OCI-LY3 (cell line): ENCODE data around the gene UGP2.

Source experiments
- H2AFZ ChIP-seq: fragments of 200-600, 300-600 bp; shearing (Covaris generic); 2 replicates; pipeline ENCODE4 v1.6.0; 2014; ENCODE audit warnings: antibody characterized with exemption, low read depth, low read length
- H3K27ac ChIP-seq: fragments of 200-600, 300-600 bp; sonication (generic); 2 replicates; pipeline ENCODE4 v1.5.1; 2014; ENCODE audit warnings: mild to moderate bottlenecking, low read length, moderate library complexity, mixed read lengths
- H3K27me3 ChIP-seq: fragments of 200-600, 300-600 bp; sonication (generic); 2 replicates; pipeline ENCODE4 v1.6.1; 2014; ENCODE audit warnings: low read depth, low read length, mixed read lengths
- H3K36me3 ChIP-seq: fragments of 200-600, 300-600 bp; sonication (generic); replicated peaks from 2 replicates; pipeline ENCODE3; 2014; ENCODE audit warnings: low read depth, low read length, mixed read lengths
- H3K4me1 ChIP-seq: fragments of 300-600, 200-600 bp; sonication (generic); 2 replicates; pipeline ENCODE4 v1.6.1; 2014; ENCODE audit warnings: low read length, mixed read lengths
- H3K4me2 ChIP-seq: fragments of 200-600, 300-600 bp; sonication (generic); 2 replicates; pipeline ENCODE4 v1.6.1; 2014; ENCODE audit warnings: low read length, mixed read lengths
- H3K4me3 ChIP-seq: fragments of 300-600, 200-600 bp; sonication (generic); 2 replicates; pipeline ENCODE4 v1.5.1; 2014; ENCODE audit warnings: antibody characterized with exemption, mild to moderate bottlenecking, low read length, moderate library complexity
- H3K79me2 ChIP-seq: fragments of 300-600, 200-600 bp; shearing (Covaris generic); 2 replicates; pipeline ENCODE4 v1.6.1; 2014; ENCODE audit warnings: mild to moderate bottlenecking, low read length, mixed read lengths
- H3K9ac ChIP-seq: fragments of 300-600, 200-600 bp; shearing (Covaris generic); 2 replicates; pipeline ENCODE4 v1.6.0; 2014; ENCODE audit warnings: mild to moderate bottlenecking, low read length, moderate library complexity
- H3K9me3 ChIP-seq: fragments of 200-600, 300-600 bp; shearing (Covaris generic); 2 replicates; pipeline ENCODE4 v1.6.1; 2014; ENCODE audit warnings: low read length, mixed read lengths; ENCODE audit not compliant: insufficient read depth
- H4K20me1 ChIP-seq: fragments of 200-600, 300-600 bp; sonication (generic); 2 replicates; pipeline ENCODE4 v1.6.1; 2016; ENCODE audit warnings: low read length, mixed read lengths; ENCODE audit not compliant: insufficient read depth
- EZH2phosphoT487 ChIP-seq: fragments of 200-600 bp; shearing (Covaris generic); IDR thresholded peaks from 2 replicates; pipeline ENCODE4 v1.6.1; 2018; ENCODE audit warnings: antibody characterized with exemption, mixed run types, low read depth
- TF ChIP-seq, protein P1 (sequence below): fragments of 200-600, 300-600 bp; sonication (generic); IDR thresholded peaks from 2 replicates; pipeline ENCODE4 v1.5.1; 2014; ENCODE audit warnings: antibody characterized with exemption, low read length, low read depth

The UGP2 gene

DNA sequence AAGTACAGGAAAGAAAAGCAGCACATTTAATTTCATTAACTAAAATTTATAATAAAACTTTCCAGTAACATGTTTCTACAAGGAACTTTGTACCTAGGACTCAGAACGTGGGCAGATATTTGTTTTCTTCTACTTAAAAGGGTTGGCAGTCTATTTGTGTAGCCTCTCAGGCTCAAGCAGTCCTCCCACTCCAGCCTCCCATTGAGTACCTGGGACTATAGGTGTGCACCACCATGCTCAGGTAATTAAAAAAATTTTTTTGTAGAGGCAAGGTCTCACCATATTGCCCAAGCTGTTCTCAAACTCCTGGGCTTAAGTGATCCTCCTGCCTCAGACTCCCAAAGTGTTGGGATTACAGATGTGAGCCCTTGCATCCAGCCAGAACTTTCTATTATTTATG is 36.8 kb downstream of the UGP2 start:
- Histone ChIP-seq H3K9me3 (no peaks in the 10 kb centered on the region), H4K20me1 (no peaks in the 10 kb centered on the region), H3K27me3 (no peaks in the 10 kb centered on the region), H3K9ac (no peak overlapping the region), H3K36me3 (peaks cover 20% of the 10 kb centered on the region), H3K4me1 (no peaks in the 10 kb centered on the region), H3K4me3 (no peak overlapping the region), H3K4me2 (no peak overlapping the region), H2AFZ (no peak overlapping the region), H3K27ac (no peak overlapping the region), H3K79me2 (no peaks in the 10 kb centered on the region)
- TF ChIP-seq, protein P1, sequence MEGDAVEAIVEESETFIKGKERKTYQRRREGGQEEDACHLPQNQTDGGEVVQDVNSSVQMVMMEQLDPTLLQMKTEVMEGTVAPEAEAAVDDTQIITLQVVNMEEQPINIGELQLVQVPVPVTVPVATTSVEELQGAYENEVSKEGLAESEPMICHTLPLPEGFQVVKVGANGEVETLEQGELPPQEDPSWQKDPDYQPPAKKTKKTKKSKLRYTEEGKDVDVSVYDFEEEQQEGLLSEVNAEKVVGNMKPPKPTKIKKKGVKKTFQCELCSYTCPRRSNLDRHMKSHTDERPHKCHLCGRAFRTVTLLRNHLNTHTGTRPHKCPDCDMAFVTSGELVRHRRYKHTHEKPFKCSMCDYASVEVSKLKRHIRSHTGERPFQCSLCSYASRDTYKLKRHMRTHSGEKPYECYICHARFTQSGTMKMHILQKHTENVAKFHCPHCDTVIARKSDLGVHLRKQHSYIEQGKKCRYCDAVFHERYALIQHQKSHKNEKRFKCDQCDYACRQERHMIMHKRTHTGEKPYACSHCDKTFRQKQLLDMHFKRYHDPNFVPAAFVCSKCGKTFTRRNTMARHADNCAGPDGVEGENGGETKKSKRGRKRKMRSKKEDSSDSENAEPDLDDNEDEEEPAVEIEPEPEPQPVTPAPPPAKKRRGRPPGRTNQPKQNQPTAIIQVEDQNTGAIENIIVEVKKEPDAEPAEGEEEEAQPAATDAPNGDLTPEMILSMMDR: no peak
- no peak for TF ChIP-seq EZH2phosphoT487

DNA sequence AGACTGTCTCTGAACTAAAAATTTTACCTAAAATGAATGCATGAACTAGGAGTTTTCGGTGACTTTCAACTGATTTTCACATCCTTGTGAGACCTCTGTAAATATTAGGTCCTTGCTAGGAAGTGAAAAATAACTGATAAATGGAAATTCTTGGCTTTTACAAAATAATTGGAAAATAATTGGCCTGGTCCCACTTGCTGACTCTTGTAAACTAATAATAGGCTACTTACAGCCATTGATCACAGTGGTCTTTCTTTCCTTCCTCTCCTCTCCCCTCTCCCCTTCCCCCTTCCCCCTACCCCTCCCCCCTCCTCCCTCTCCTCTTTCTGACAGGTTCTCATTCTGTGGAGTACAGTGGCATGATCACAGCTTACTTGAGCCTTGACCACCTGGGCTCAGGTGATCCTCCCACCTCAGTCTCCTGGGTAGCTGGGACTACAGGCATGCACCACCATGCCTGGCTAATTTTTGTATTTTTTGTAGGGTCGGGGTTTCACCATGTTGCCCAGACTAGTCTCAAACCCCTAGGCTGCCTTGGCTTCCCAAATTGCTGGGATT is 38.3 kb downstream of the UGP2 start:
- Histone ChIP-seq H3K9me3 (no peaks in the 10 kb centered on the region), H3K4me1 (no peaks in the 10 kb centered on the region), H3K79me2 (no peaks in the 10 kb centered on the region), H3K27ac (no peak overlapping the region), H3K9ac (no peak overlapping the region), H3K4me3 (no peak overlapping the region), H4K20me1 (no peaks in the 10 kb centered on the region), H3K4me2 (no peak overlapping the region), H3K36me3 (peaks cover 17% of the 10 kb centered on the region), H2AFZ (no peak overlapping the region), H3K27me3 (no peaks in the 10 kb centered on the region)
- no peak for TF ChIP-seq EZH2phosphoT487
- TF ChIP-seq, protein P1: no peak

DNA sequence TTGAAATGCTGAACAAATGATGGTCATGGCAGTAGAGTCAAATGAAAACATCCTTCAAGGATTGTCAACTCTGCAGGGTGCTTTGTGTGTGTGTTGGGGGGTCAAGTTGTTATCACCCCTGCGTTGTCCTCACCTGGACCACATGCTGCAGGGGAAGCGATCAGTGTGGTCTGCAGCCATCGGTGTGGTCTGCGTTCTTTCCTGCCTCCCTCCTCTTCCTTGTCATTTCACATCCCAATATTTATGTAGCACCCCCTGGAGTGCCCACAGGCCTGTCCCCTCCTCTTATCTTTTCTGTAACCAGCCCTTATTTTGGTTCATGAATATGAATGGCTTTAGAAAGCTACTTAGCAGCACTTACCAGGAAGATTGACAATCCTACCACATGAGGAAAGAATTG is 38.9 kb downstream of the UGP2 start:
- peaks cover 20% of the 10 kb centered on the region for H3K36me3 ChIP-seq
- TF ChIP-seq, protein P1: no peak
- no peak for TF ChIP-seq EZH2phosphoT487
- H4K20me1 ChIP-seq: no peaks in the 10 kb centered on the region
- no peaks in the 10 kb centered on the region for H3K4me1 ChIP-seq
- H3K27me3 ChIP-seq: no peaks in the 10 kb centered on the region
- no peaks in the 10 kb centered on the region for H3K9me3 ChIP-seq
- H2AFZ ChIP-seq: no peak overlapping the region
- no peak overlapping the region for H3K4me3 ChIP-seq
- no peak overlapping the region for H3K4me2 ChIP-seq
- H3K9ac ChIP-seq: no peak overlapping the region
- no peaks in the 10 kb centered on the region for H3K79me2 ChIP-seq
- no peak overlapping the region for H3K27ac ChIP-seq

DNA sequence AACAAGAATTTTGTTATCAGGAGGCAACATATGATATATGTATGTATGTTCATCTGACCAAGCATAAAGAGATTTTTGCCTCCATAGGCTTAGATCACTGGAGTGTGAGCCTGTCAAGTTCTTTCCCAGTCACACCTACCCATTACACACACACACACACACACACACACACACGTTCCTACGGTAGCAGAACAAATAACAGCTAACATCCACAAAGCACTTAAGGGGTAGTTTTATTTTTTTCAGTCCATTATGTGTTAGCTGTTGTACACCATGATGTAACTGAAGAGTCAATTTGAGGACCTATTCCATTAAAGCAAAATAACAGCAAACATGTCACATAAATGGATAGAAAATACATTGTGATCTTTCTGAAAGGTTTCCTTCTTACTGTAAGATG is 39.5 kb downstream of the UGP2 start:
- Histone ChIP-seq H2AFZ (no peak overlapping the region), H3K27ac (no peak overlapping the region), H3K27me3 (no peaks in the 10 kb centered on the region), H3K4me1 (no peaks in the 10 kb centered on the region), H4K20me1 (no peaks in the 10 kb centered on the region), H3K9me3 (no peaks in the 10 kb centered on the region), H3K79me2 (no peaks in the 10 kb centered on the region), H3K9ac (no peak overlapping the region), H3K4me3 (no peak overlapping the region), H3K36me3 (peaks cover 25% of the 10 kb centered on the region), H3K4me2 (no peak overlapping the region)
- TF ChIP-seq, protein P1: no peak
- TF ChIP-seq EZH2phosphoT487: no peak
